Breast epithelium (tissue), 3 donors: Measurements from ENCODE around the gene RMND1.

Experiments used
- POLR2A ChIP-seq: fragments of 450-650 bp; IDR thresholded peaks from one replicate; pipeline ENCODE4 v1.6.1; 2016; ENCODE audit warnings: antibody characterized with exemption, mild to moderate bottlenecking, moderate library complexity
- POLR2AphosphoS5 ChIP-seq, 3 donors: sonication (generic); formaldehyde crosslinking; IDR thresholded peaks; one replicate each; pipeline ENCODE4 v1.6.1; 2017; ENCODE audit warnings: antibody characterized with exemption in 3 of 3
- TF ChIP-seq, protein P1 (sequence below), 3 donors: fragments of 450-650 bp; IDR thresholded peaks; one replicate each; pipeline ENCODE4 v1.5.1; 2016 to 2017; ENCODE audit warnings: antibody characterized with exemption in 3 of 3, mild to moderate bottlenecking in 3 of 3, moderate library complexity in 3 of 3

GRCh38 chr6:151443454-151443853 lies 8.5 kb downstream of the RMND1 start:
- TF ChIP-seq, protein P1, sequence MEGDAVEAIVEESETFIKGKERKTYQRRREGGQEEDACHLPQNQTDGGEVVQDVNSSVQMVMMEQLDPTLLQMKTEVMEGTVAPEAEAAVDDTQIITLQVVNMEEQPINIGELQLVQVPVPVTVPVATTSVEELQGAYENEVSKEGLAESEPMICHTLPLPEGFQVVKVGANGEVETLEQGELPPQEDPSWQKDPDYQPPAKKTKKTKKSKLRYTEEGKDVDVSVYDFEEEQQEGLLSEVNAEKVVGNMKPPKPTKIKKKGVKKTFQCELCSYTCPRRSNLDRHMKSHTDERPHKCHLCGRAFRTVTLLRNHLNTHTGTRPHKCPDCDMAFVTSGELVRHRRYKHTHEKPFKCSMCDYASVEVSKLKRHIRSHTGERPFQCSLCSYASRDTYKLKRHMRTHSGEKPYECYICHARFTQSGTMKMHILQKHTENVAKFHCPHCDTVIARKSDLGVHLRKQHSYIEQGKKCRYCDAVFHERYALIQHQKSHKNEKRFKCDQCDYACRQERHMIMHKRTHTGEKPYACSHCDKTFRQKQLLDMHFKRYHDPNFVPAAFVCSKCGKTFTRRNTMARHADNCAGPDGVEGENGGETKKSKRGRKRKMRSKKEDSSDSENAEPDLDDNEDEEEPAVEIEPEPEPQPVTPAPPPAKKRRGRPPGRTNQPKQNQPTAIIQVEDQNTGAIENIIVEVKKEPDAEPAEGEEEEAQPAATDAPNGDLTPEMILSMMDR (IDR thresholded peaks at IDR 0.05), result no peak
- TF ChIP-seq POLR2A, result no peak
- no peak for TF ChIP-seq POLR2AphosphoS5 (IDR thresholded peaks at IDR 0.05)
